ENCODE data around the gene JOSD2.

The JOSD2 gene

DNA sequence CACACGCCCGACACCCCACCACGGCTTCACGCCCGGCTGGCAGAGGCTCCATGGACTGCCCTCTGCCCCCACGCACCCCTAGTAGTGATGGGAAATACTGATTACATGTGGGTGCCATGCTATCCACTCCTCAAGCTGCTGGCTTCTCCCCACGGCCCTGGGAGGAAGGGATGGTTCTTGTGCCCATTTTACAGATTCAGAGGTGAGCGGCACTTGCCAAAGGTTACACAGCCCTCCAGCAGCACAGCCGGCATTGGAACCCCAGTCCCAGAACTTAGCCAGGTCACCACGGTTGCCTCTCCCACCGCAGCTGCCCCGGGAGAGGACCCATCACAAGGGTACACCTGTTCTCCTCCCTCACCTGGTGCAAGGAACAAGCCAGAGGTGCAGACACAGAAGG, 44.0 kb upstream of the JOSD2 start:
- no peak for TF ChIP-seq CTCF (IDR thresholded peaks at IDR 0.05)

DNA sequence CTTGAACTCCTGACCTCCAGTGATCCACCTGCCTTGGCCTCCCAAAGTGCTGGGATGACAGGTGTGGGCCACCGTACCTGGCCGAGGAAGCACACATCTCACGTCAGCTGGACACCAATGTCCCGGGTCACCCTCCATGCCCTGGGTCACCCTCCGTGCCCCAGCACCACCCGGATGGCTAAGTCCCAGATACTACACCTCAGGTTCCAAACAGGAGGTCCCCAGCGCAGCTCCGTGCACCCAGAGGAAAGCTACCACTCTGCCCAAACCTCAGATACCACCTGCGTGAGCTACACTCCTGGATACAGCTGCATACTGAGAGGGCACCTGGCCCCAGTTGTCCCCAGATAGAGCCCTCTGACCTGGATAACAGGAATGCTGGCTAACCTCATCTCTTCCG, 43.2 kb upstream of the JOSD2 start:
- no peak for TF ChIP-seq CTCF (IDR thresholded peaks at IDR 0.05)

- TF ChIP-seq CTCF (IDR thresholded peaks at IDR 0.05) = no peak
These were observed 42.2 kb upstream of the JOSD2 start for GRCh38 chr19:50553134-50553703.

DNA sequence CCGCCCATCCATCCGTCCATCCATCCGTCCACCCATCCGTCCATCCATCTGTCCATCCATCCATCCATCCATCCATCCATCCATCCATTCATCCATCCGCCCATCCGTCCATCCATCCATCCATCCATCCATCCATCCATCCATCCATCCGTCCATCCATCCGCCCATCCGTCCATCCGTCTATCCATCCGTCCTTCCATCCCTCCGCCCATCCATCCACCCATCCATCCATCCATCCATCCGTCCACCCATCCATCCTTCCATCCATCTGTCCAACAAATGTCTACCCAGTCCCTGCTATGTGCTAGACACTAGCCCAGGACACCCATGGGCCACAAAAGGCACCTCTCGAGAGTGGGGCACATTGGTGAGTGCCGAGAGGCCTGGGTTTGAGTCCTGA, 41.5 kb upstream of the JOSD2 start:
- TF ChIP-seq CTCF (IDR thresholded peaks at IDR 0.05) = no peak

DNA sequence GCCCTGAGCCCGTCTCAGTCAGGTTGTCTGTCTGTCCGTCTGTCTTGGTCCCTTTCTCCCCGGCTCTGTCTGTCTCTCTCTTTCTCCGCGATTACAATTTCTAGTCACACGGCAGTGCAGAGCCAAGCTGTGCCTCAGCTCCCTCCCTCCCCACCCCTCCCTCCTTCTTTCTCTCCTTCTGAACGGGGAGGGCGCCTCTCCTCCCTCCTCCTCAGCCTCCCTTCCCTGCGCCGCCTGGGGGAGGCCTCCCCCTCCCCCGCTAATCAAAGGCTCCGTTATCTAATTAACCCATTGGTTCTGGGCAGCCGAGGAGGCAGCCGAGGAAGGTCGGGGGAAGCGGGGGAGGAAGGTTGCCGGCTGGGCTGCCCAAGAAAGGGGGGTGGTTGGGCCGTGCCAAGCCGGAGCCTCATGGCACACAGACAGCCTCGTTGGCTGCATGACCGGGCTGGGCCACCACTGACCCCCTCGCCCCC, 40.8 kb upstream of the JOSD2 start:
- no peak for TF ChIP-seq CTCF (IDR thresholded peaks at IDR 0.05)

DNA sequence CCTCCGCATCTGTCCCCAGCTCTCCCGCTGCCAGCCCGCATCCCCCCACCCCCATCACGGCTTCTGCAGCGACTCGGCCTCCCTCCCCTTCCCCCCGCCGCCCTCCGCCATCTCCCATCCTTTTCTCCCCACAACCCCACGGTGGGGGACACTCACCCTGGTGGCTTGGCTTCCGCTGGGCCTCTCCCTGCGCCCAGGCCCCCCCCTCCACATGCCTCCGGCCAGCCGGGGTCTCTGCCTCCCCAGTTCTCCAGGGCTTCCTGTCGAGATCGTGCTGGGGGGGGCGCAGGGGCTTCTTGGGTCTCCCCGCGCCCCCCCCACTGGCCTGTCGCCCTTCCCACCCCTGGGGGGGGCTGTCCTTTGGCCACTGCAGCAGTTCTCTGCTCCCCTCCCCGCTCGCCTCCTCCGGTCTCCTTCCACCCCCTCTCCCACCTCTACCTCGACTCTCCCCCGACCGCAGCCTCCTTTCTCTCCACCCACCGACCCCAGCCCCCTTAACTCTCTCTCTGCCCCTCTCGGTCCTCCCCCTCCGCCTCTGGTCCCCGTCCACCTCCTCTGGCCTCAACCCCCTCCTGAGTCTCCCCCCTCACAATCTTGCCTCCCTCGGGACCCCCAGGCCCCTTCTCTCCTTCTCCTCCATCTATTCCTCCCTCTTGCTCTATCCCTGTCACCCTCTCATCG, 40.2 kb upstream of the JOSD2 start:
- TF ChIP-seq CTCF (IDR thresholded peaks at IDR 0.05) = no peak

- TF ChIP-seq CTCF (IDR thresholded peaks at IDR 0.05) = no peak
These were observed 39.6 kb upstream of the JOSD2 start for GRCh38 chr19:50550594-50550966.

All from LNCAP (cell line).